HG02970 (cell line): ENCODE results near the gene FAM20C.

Experiments used
- ATAC-seq: cut with Tn5 transposase; IDR thresholded peaks from one replicate; pipeline ENCODE4 v1.9.1; 2021; ENCODE audit warnings: mild to moderate bottlenecking, moderate library complexity, moderate number of reproducible peaks; ENCODE audit not compliant: unreplicated experiment, low FRiP score

FAM20C gene

GRCh38 chr7:207418-208129, 15.2 kb downstream of the FAM20C start:
- ATAC-seq: no peak

GRCh38 chr7:208130-208673, 15.8 kb downstream of the FAM20C start:
- ATAC-seq: no peak

GRCh38 chr7:208816-209215, 16.4 kb downstream of the FAM20C start:
- ATAC-seq: no peak

- no peak for ATAC-seq
These were observed 17.0 kb downstream of the FAM20C start for GRCh38 chr7:209416-209815.

GRCh38 chr7:209906-210305, 17.5 kb downstream of the FAM20C start:
- ATAC-seq: no peak

- no peak for ATAC-seq
These were observed 18.1 kb downstream of the FAM20C start for GRCh38 chr7:210401-210925.

GRCh38 chr7:211033-211714, 18.8 kb downstream of the FAM20C start:
- ATAC-seq: no peak

GRCh38 chr7:211715-212058, 19.3 kb downstream of the FAM20C start:
- ATAC-seq: no peak

- no peak for ATAC-seq
These were observed 20.4 kb downstream of the FAM20C start for GRCh38 chr7:212754-213153.

- no peak for ATAC-seq
These were observed 21.1 kb downstream of the FAM20C start for GRCh38 chr7:213324-213993.

GRCh38 chr7:214410-215212, 22.2 kb downstream of the FAM20C start:
- ATAC-seq: no peak

- ATAC-seq: no peak
These were observed 24.3 kb downstream of the FAM20C start for GRCh38 chr7:216360-217300.

- ATAC-seq: no peak
These were observed 25.4 kb downstream of the FAM20C start for GRCh38 chr7:217781-218180.

GRCh38 chr7:218316-218715, 25.9 kb downstream of the FAM20C start:
- no peak for ATAC-seq

GRCh38 chr7:218896-219580, 26.7 kb downstream of the FAM20C start:
- no peak for ATAC-seq

- no peak for ATAC-seq
These were observed 27.3 kb downstream of the FAM20C start for GRCh38 chr7:219581-220150.

GRCh38 chr7:220151-220841, 27.9 kb downstream of the FAM20C start:
- no peak for ATAC-seq
